HEK293T (cell line): Measurements from ENCODE around the gene KCNMA1.

Experiments used
- ELF4 ChIP-seq: fragments of 450-650 bp; IDR thresholded peaks from 2 replicates; pipeline ENCODE4 v1.6.1; 2017; ENCODE audit warnings: antibody characterized with exemption
- SP1 ChIP-seq: fragments of 450-650 bp; IDR thresholded peaks from 2 replicates; pipeline ENCODE4 v1.6.1; 2017
- TARDBP ChIP-seq: fragments of 450-650 bp; IDR thresholded peaks from 2 replicates; pipeline ENCODE4 v1.6.1; 2016

DNA sequence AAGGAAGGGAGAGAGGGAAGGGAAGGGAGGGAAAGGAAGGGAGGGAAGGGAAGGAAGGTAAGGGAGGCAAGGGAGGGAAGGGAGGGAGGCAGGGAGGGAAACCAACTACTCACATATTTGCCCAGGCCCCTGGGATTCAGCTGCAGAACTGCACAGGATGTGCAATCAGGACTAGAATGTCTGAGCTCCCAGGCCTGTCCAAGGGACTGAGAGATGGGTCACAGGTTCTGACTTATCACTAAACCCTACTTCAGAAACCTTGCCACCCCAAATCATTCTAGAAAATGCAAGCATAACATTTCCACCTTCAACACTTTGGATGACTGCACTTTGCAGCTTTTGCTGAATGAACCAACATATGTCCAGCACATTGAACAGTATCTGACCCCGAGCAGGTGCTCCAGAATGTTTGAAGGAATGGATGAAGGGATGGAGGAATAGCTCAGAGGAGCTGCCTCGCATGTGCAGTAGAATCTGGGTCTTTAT is 245.3 kb downstream of the KCNMA1 start:
- TF ChIP-seq ELF4 = no peak
- no peak for TF ChIP-seq SP1
- TF ChIP-seq TARDBP = no peak
